ENCODE results near the gene CARD9.
"Not testable (repeated sequence)": the region's sequence is repeated elsewhere in the genome, so short reads cannot be mapped to it uniquely, and the experiment has no call there.

Gene CARD9

GRCh38 chr9:136329636-136330405 is 43.6 kb downstream of the CARD9 start:
- H3K4me3 Mint-ChIP-seq = no peak overlapping the region
- H3K9me3 Mint-ChIP-seq = no peaks in the 10 kb centered on the region
- H3K27me3 Mint-ChIP-seq = peaks cover 29% of the 10 kb centered on the region
- DNase-seq = no peak
- no peaks in the 10 kb centered on the region for H3K36me3 Mint-ChIP-seq
- CTCF ChIA-PET = interaction anchor here (1.0 kb wide), 1 partner anchor 18 kb away, joined by 3 read pairs; no protein-coding TSS in a partner anchor
- H3K27ac Mint-ChIP-seq = no peak overlapping the region
- peaks cover 2% of the 10 kb centered on the region for H3K4me1 Mint-ChIP-seq

GRCh38 chr9:136329211-136329627 is 44.2 kb downstream of the CARD9 start:
- no peak overlapping the region for H3K27ac Mint-ChIP-seq
- peaks cover 2% of the 10 kb centered on the region for H3K4me1 Mint-ChIP-seq
- no peak for DNase-seq
- H3K4me3 Mint-ChIP-seq = no peak overlapping the region
- H3K27me3 Mint-ChIP-seq = peaks cover 32% of the 10 kb centered on the region
- no peaks in the 10 kb centered on the region for H3K9me3 Mint-ChIP-seq
- no peaks in the 10 kb centered on the region for H3K36me3 Mint-ChIP-seq
- CTCF ChIA-PET = interaction anchor here (1.0 kb wide), 1 partner anchor 17 kb away, joined by 3 read pairs; no protein-coding TSS in a partner anchor

- CTCF ChIA-PET = interaction anchor here (1.0 kb wide), 1 partner anchor 17 kb away, joined by 3 read pairs; no protein-coding TSS in a partner anchor
- H3K27ac Mint-ChIP-seq = no peak overlapping the region
Measured at GRCh38 chr9:136328622-136329041, 44.8 kb downstream of the CARD9 start.

GRCh38 chr9:136328011-136328621 is 45.4 kb downstream of the CARD9 start:
- Mint-ChIP-seq H3K4me3 (no peak overlapping the region), H3K27ac (no peak overlapping the region), H3K27me3 (peaks cover 43% of the 10 kb centered on the region), H3K36me3 (no peaks in the 10 kb centered on the region), H3K4me1 (peaks cover 2% of the 10 kb centered on the region), H3K9me3 (no peaks in the 10 kb centered on the region)
- no peak for DNase-seq
- CTCF ChIA-PET = no interaction called here

More at GRCh38 chr9:136328622-136329041, 44.8 kb downstream of the CARD9 start:
- DNase-seq = no peak
- H3K4me1 Mint-ChIP-seq = peaks cover 2% of the 10 kb centered on the region
- H3K36me3 Mint-ChIP-seq = no peaks in the 10 kb centered on the region
- H3K9me3 Mint-ChIP-seq = no peaks in the 10 kb centered on the region
- peak overlapping the region; percentile 58 for H3K4me3 Mint-ChIP-seq
- peaks cover 38% of the 10 kb centered on the region for H3K27me3 Mint-ChIP-seq

GRCh38 chr9:136327304-136327974 is 46.0 kb downstream of the CARD9 start, which contains the start of gene GPSM1:
GPSM1 (plus strand) TSS chr9:136327539; CDS start chr9:136327696, 157 bp downstream.
- Mint-ChIP-seq H3K36me3 (no peaks in the 10 kb centered on the region), H3K27ac (no peak within 1 kb of the TSS), H3K4me3 (peak within 1 kb of the TSS; percentile 71), H3K9me3 (no peaks in the 10 kb centered on the region), H3K4me1 (peaks cover 2% of the 10 kb centered on the region), H3K27me3 (peaks cover 48% of the 10 kb centered on the region)
- CTCF ChIA-PET = no interaction called here
- DNase-seq = peak; percentile 64

GRCh38 chr9:136326761-136327303 is 46.6 kb downstream of the CARD9 start:
- Mint-ChIP-seq H3K9me3 (no peaks in the 10 kb centered on the region), H3K4me3 (peak overlapping the region; percentile 71), H3K27me3 (peaks cover 54% of the 10 kb centered on the region), H3K4me1 (peaks cover 2% of the 10 kb centered on the region), H3K36me3 (no peaks in the 10 kb centered on the region), H3K27ac (no peak overlapping the region)
- no peak for DNase-seq
- CTCF ChIA-PET = no interaction called here

GRCh38 chr9:136326061-136326760 is 47.3 kb downstream of the CARD9 start:
- DNase-seq = no peak
- H3K4me3 Mint-ChIP-seq = no peak overlapping the region
- H3K27me3 Mint-ChIP-seq = peaks cover 60% of the 10 kb centered on the region
- CTCF ChIA-PET = no interaction called here
- no peaks in the 10 kb centered on the region for H3K9me3 Mint-ChIP-seq
- no peak overlapping the region for H3K27ac Mint-ChIP-seq
- no peaks in the 10 kb centered on the region for H3K36me3 Mint-ChIP-seq
- peaks cover 2% of the 10 kb centered on the region for H3K4me1 Mint-ChIP-seq

GRCh38 chr9:136325358-136325757 is 48.1 kb downstream of the CARD9 start:
- no peak for DNase-seq
- CTCF ChIA-PET = no interaction called here
- Mint-ChIP-seq H3K4me3 (no peak overlapping the region), H3K4me1 (peaks cover 2% of the 10 kb centered on the region), H3K27me3 (peaks cover 61% of the 10 kb centered on the region), H3K9me3 (no peaks in the 10 kb centered on the region), H3K36me3 (no peaks in the 10 kb centered on the region), H3K27ac (no peak overlapping the region)

GRCh38 chr9:136324501-136325300 is 48.8 kb downstream of the CARD9 start:
- no peak for DNase-seq
- H3K4me1 Mint-ChIP-seq = peaks cover 2% of the 10 kb centered on the region
- no peak overlapping the region for H3K4me3 Mint-ChIP-seq
- H3K36me3 Mint-ChIP-seq = no peaks in the 10 kb centered on the region
- H3K27me3 Mint-ChIP-seq = peaks cover 61% of the 10 kb centered on the region
- no peaks in the 10 kb centered on the region for H3K9me3 Mint-ChIP-seq
- CTCF ChIA-PET = interaction anchor here (1.3 kb wide), 1 partner anchor 11 kb away, joined by 3 read pairs; no protein-coding TSS in a partner anchor
- no peak overlapping the region for H3K27ac Mint-ChIP-seq

GRCh38 chr9:136323371-136323789 is 50.1 kb downstream of the CARD9 start:
- Mint-ChIP-seq H3K36me3 (no peaks in the 10 kb centered on the region), H3K27me3 (peaks cover 55% of the 10 kb centered on the region), H3K27ac (no peak overlapping the region), H3K9me3 (no peaks in the 10 kb centered on the region), H3K4me1 (no peaks in the 10 kb centered on the region), H3K4me3 (no peak overlapping the region)
- CTCF ChIA-PET = interaction anchor here (1.3 to 1.4 kb wide), 2 partner anchors 11 to 12 kb away, joined by 3 to 4 read pairs; no protein-coding TSS in a partner anchor
- DNase-seq = no peak

- DNase-seq = no peak
- no peaks in the 10 kb centered on the region for H3K36me3 Mint-ChIP-seq
- H3K4me1 Mint-ChIP-seq = no peaks in the 10 kb centered on the region
- peaks cover 52% of the 10 kb centered on the region for H3K27me3 Mint-ChIP-seq
- H3K4me3 Mint-ChIP-seq = no peak overlapping the region
- no peaks in the 10 kb centered on the region for H3K9me3 Mint-ChIP-seq
- CTCF ChIA-PET = interaction anchor here (1.4 kb wide), 1 partner anchor 10 kb away, joined by 4 read pairs; no protein-coding TSS in a partner anchor
- no peak overlapping the region for H3K27ac Mint-ChIP-seq
Measured at GRCh38 chr9:136322756-136323330, 50.6 kb downstream of the CARD9 start.

GRCh38 chr9:136321561-136321960 is 51.9 kb downstream of the CARD9 start:
- CTCF ChIA-PET = no interaction called here
- H3K4me1 Mint-ChIP-seq = no peaks in the 10 kb centered on the region
- H3K9me3 Mint-ChIP-seq = peaks cover 2% of the 10 kb centered on the region
- H3K27me3 Mint-ChIP-seq = peaks cover 48% of the 10 kb centered on the region
- no peaks in the 10 kb centered on the region for H3K36me3 Mint-ChIP-seq
- no peak overlapping the region for H3K4me3 Mint-ChIP-seq
- DNase-seq = no peak
- H3K27ac Mint-ChIP-seq = no peak overlapping the region

- H3K27me3 Mint-ChIP-seq = peaks cover 42% of the 10 kb centered on the region
- not testable (repeated sequence) for H3K36me3 Mint-ChIP-seq, H3K4me3 Mint-ChIP-seq, H3K27ac Mint-ChIP-seq, H3K4me1 Mint-ChIP-seq, H3K9me3 Mint-ChIP-seq, DNase-seq
- CTCF ChIA-PET = interaction anchor here (0.7 kb wide), 1 partner anchor 38 kb away, joined by 3 read pairs; no protein-coding TSS in a partner anchor
Measured at GRCh38 chr9:136320972-136321371, 52.5 kb downstream of the CARD9 start.

All from activated naive CD4-positive, alpha-beta T cell treated with anti-CD3 and anti-CD28 coated beads, Interleukin-2, amount 10 ng/mL, durations not matched to agents 7 days and 5 days (primary cell).